GM18520 (cell line): ENCODE results near the gene MORF4L2.
"Not testable (repeated sequence)": the region's sequence is repeated elsewhere in the genome, so short reads cannot be mapped to it uniquely, and the experiment has no call there.

Source experiments
- ATAC-seq: cut with Tn5 transposase; IDR thresholded peaks from one replicate; pipeline ENCODE4 v1.9.1; 2021; ENCODE audit not compliant: unreplicated experiment

MORF4L2 gene

DNA sequence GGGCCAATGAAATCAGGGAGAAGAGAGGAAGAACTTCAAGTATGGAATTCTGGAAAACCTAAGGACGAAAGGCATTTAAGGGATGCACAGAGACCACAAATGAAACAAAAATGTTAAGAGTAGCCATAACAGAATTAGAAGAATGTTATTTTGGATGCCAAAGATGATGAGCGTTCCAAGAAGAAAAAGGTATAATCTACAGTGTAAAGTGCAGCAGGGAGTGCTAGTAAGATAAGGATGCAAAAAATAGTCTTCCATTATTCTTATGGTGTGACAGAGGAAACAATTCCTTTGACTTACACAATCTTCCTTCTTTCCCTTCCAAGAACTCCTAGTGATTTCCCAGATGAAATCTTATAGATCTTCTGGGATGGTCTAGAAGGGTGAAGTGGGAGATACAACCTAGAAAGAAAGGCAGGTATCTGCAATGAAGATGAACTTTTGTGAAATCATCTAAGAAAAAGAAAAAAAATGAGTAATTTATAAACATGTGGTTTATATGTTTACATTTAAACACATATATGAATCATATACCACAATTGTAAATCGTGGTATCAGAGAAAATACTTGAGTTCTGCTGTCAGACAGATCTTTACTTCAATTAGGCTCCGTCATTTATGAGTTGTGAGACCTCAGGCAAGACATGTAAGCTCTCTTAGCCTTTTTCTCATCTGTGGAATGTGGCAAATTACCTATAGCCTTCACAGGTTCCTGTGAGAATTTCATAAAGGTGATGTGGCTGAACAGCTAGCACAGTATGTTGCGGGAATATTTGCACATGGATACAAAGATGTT, 8.1 kb downstream of the MORF4L2 start:
- no peak for ATAC-seq

DNA sequence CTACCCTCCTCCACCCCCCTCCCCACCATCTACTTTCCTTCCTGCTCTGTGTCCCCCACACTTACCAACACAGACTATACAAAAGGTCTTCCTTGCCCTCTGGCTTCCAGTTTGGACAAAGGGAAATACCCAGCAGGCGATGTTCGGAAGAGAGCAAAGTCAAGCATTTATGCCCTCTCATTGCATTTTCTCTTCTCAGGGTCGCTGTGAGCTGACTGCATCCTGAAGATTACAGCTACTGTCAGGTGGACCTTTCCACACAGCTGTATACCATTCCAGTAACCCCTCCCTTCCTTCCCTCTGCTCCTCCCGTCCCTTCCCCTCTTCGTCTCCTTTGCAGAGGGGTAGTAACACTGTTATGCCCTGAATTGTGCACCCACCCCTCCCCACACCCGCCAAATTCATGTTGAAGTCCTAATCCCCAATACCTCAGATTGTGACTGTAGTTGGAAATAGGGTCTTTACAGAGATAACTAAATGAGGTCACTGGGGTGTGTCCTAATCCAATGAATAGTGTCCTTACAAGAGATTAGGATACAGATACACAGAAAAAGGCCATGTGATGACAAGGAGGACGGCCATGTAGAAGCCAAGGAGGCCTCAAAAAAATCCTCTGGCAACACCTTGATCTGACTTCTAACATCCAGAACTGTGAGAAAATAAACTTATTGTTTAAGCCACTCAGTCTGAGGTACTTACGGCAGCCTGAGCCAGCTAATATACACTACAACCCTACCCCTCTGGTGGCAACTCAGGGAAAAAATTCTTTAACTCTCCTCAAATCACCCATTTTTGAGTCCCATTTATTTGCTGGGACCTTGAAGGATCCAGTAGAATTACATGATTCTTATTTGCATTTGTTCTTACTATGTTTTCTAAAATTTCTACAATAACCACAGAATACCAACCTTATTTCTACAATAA, 11.7 kb downstream of the MORF4L2 start:
- ATAC-seq = no peak

DNA sequence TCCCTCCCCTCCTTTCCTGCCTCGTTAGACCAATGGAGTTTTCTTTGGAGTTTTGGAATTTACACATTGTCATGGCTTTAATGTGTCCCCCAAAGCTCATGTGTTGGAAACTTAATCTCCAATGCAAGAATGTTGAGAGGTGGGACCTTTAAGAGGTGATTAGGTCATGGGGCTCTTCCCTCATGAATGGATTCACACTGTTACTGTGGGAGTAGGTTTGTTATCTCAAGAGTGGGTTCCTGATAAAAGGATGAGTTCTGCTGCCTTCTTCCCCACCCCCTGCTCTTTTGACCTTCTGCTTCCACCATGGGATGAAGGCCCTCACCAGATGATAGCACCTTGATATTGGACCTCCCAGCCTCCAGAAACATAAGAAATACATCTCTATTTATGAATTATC, 16.8 kb downstream of the MORF4L2 start:
- ATAC-seq = no peak

DNA sequence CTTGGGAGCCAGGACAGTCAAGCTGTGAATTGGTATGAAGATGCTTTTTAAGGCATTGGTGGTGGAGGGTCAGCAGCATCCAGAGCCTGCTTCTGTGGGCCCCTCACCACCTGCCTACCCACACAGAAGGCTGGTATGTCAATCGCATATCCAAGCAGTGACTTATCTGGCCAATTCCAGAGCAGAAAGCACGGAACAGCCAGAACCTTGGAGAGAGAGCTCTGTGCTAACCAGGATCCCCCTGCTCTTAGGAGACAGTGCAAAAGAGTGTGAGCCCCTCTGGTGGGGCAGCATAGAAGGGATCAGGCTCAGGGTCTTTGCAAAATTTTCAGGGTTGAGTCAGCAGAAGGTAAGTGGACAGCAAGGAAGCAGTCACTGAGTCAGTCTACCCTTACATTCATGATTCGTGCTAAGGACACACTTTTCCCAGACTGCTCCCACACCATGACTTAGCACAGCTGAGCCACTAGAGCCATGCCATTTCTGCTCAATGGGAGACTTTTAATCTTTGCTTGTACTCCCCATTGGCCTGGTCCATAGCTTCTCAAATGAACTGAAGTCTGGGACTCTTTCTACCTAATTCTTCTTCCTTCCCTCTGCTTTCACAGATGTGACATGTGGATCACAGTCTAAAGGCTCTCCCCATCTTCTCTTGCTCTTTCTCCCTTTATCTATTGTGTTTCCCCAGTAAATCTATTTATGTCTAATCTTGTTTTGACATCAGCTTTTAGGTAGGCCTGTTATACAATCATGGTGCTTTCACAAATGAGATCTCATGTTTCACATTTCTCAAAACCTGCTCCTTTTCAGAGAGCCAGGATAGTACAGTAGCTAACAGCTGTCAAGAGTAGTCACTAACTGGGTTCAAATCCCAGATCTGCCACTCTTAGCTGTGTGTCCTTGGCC, 20.0 kb downstream of the MORF4L2 start:
- ATAC-seq = no peak

DNA sequence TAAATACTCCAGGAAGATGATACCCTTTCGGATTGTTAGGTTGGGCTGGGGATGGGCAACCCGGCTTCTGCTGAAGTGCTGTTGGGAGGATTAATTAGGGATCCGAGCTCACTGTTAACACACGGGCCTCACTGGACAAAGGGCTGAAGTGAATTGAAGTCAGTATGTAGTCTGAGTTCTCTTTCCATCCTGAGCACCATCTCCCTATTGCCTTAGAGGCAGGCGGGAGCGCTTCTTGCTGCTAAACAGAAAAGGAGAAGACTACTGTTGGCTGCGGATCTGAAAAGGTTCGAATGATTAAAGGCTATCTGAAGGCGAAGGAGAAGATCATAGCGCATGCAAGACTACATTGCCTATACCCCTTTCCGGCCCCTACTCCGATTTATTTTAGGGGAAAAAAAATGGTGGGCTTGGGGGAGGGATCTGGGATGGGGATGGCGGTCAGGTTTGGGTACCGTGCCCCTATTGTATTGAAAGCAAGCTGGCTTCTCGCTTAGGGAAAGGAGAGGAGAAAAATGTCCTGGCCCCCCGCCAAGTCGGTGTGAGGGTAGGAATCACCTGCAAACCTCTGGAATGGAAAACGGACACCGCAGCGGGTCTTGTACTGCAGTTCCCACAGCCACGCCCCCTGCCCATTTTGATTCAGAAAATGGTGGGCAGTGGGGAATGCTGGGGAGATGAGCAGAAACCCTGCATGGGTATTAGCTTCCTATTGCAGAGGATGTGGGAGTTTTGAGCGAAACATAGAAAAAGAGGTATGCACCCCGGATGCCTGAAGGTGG, 22.3 kb downstream of the MORF4L2 start:
- ATAC-seq = no peak

DNA sequence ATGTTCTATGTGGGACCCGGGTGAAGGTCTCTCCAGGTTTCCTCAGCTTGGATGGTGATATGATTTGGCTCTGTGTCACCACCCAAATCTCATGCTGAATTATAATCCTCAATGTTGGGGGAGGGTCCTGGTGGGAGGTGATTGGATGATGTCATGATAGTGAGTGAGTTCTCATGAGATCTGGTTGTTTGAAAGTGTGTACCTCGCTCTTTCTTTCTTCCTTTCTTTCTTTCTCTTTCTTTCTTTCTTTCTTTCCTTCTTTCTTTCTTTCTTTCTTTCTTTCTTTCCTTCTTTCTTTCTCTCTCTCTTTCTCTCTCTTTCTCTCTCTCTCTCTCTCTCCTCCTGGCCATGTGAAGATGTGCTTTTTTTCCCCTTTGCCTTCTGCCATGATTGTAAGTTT, 27.0 kb downstream of the MORF4L2 start:
- not testable (repeated sequence) for ATAC-seq

DNA sequence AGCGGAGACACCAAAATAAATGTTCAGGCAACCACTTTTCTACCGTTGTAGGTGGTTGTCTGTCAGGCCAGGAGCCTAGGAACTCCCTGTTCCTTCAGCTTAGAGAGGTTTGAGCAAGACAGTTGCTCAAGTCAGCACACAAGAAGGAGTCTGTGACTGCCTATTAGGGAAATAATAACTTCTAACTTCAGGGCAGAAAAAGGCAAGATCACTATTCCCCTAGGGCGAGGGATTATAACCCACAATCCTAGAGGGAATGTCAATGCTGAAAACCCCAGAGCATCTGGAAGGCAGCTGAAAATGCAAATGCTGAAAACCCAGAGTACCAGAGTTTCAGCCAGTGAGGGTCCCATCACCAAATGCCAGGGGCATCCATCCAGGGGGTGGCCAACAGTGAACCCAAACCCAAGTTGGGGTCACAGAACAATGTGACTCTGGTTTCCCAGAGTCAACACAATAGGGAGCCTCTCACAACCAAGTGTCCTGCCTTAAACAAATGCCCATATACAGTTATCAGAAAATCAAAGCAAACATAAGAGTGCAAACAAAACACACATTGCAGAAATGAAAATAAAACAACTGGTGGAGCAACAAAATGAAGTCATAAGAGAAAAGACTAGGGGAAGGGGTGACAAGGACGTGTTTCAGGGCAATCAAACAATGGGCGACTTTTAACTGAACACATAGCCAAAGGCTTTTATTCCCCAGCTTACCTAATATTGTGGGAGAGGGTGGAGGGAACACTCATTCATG, 27.6 kb downstream of the MORF4L2 start:
- no peak for ATAC-seq

DNA sequence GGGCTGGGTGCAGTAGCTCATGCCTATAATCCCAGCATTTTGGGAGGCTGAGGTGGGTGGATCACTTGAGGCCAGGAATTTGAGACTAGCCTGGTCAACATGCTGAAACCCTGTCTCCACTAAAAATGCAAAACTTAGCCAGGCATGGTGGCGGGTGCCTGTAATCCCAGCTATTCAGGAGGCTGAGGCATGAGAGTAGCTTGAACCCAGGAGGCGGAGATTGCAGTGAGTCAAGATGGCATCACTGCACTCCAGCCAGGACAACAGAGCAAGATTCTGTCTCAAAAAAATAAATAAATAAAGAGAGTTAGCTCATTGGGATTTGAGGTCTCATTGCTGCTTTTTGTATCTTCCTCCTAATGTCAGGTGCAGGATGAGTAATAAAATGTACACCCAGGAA, 29.4 kb downstream of the MORF4L2 start:
- not testable (repeated sequence) for ATAC-seq

DNA sequence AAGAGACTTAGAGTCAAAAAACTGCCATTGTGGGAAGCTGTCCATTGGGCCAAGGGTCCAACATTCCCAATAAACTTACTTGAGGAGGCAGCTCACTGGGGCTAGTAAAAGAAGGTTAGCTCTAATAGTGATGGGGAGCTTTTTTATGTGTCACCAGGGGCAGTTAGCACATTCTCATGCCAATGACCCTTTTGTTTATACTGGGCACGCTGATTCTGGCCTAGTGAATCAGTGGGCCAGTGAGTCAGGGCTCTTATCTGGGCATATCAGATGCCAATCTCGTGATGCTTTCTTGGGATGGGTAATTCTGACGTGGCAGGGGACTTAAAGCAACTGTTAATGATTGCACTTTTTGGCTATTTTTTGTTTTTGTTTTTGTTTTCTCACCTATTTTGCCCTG, 29.9 kb downstream of the MORF4L2 start:
- no peak for ATAC-seq

DNA sequence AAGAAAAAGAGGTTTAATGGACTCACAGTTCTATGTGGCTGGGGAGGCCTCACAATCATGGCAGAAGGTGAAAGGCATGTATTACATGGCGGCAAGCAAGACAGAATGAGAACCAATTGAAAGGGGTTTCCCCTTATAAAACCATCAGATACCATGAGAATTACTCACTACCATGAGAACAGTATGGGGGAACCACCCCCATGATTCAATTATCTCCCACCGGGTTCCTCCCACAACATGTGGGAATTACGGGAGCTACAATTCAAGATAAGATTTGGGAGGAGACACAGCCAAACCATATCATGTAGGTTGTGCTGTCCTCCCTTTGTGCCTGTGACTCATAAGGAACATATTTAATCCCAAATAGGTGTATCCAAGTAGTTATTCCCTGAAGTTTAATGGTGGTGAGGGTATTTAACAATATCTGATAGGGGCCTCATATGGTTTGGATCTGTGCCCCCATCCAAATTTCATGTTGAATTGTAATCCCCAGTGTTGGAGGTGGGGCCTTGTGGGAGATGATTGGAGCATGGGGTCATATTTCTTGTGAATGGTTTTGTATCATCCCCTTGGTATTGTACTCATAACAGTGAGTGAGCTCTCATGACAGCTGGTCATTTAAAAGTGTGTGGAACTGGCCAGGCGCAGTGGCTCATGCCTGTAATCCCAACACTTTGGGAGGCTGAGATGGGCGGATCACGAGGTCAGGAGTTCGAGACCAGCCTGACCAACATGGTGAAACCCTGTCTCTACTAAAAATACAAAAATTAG, 31.1 kb downstream of the MORF4L2 start:
- not testable (repeated sequence) for ATAC-seq

DNA sequence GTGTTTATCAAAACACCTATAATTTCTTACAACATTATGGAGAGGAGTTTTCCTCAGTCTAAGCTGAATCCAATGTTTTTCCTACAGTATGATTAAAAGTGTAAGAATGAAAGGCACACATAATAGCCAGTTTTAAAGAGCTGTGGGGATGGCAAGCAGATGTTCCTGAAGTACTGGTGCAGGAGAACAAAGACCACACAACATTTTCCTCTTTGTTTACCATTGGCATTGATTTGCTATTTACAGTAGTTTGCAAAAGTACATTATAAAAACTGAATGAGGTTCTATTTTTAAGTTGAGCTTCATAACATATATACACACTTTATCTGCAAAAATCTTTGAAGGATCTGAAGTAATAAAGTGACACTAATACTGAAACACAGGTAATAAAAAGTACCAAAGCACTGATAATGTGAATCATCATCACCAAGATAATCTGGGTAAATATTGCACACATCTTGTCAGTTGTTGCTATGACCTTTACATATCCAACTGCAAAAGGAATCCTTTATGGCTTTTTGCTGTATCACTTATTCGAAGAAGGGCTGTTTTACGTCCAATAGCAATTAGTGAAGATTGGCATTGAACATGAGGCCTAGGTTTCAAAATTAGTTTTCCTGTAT, 35.2 kb downstream of the MORF4L2 start:
- no peak for ATAC-seq

DNA sequence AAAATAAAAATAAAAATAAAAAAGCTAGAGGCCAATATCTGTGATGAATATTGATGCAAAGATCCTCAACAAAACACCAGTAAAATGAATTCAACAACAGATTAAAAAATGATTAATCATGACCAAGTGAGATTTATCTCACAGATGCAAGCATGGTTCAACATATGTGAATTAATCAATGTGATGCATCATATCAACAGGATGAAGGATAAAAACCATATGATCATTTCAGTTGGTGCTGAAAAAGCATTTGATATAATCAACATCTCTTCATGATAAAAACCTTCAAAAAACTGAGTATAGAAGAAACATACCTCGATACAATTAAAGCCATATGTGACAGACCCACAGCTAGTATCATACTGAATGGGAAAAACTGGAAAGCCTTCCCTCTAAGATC, 38.9 kb downstream of the MORF4L2 start:
- ATAC-seq = no peak

DNA sequence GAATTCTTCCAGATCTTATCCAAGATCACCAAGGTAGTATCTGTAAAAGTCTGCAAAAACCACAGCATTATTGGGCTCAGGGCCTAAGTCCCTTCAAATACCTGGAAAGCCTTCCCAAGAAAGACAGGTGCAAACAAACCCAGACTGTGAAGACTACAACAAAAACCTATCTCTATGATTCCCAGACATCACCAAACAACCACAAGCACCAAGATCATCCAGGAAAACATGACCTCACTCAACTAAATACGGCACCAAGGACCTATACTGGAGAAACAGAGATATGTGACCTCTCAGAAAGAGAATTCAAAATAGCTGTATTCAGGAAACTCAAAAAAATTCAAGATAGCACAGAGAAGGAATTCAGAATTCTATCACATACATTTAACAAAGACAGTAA, 42.4 kb downstream of the MORF4L2 start:
- ATAC-seq = no peak

DNA sequence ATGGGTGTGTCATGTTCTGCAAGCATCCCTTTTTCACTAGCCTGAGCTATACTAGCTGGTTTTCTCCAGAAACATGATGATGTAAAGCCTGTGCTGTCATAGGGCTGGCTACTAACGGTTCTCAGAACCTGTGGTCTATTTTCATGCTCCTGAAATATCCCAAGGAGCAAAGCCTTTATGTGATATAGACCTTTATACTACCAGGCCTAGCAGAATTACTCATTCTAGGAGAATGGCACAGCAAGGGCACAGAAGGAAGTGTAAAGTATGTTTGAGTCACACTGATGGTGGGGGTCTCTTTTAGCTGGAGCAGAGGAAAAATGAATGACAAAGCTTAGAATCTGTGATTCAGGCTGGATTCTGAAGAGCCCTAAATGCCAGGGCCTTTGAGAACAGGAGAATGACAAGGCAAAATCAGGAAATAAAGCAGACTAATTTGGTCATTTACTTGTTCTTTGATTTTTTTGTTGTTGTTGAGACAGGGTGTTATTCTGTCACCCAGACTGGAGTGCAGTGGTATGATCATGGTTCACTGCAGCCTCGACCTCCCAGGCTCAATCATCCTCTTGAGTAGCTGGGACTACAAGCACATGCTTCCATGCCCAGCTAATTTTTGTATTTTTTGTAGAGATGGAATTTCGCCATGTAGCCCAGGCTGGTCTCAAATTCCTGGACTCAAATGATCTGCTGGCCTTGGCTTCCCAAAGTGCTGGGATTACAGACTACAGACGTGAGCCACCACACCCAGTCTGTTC, 45.9 kb downstream of the MORF4L2 start:
- no peak for ATAC-seq

DNA sequence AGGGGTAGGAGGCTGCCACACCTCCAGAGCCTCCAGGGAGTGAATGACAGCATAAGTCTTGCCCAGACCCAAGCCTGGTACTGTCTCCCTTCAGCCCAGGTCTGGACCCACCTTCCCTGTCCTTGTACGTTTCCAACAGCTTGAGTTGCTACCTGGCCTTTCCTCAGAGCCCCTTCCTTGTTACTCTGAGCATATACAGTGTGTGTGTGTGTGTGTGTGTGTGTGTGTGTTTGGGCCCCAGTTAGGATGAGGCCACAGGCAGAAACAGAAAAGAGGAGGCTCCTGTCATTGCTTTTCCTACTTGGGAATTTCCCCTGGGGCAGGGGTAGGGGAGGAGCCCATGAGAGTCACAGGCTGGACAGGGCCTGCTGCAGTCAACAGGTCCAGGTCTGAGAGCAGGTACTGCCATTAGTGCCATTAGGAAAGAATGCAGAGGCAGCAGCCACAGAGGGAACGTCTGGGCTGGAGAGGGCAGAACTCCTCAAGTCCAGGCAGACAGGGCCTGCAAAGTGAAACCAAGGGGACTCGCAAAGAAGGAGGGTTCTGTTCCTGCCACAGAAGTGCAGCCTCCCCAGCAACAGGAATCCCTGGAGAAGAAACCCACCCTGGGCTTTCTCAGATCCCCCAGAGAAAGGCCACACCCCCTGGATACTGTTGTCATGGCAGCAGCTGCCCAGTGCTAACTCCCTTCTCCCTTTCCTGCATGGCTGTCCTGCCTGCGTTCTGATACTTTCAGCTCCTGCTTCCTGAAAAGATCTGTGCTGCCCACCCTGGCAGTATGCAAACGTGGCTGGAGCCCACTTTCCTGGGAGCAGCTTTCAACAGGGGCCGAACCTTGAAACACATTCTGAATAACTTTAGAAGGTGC, 47.8 kb downstream of the MORF4L2 start:
- not testable (repeated sequence) for ATAC-seq

DNA sequence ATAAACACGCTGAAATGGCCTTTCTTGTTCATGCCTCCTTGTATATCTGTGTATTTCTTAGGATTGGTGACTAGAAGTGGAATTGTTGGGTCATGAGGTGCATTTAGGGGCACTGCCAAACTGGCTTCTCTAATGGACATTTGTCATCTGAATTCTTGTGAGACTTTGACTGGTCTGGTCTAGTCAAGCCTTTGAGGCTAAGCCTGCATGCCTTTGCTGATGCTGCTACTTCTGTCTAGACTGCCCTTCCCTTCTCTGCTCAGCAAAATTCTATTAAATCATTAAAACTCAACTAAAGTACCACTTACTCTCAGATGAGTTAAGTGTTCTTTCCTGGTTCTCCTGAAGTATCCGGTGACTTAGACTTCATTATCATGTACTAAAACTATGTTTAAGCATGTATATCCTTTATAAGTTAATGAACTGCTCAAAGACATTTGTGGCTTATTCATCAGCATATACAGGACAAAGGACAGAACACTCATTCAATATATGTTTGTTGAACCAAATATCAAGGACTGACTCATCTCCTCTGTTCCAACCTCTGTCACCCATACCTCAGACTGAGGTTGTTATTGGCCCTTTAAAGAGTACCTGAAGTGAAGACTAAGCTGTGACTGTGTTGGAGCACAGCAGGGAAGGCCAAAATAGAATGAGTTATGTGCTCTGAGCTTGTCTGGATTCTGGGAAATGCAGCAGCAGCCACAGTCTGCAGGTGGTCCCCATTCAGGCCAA, 48.7 kb downstream of the MORF4L2 start:
- no peak for ATAC-seq
